Neural crest cell (in vitro differentiated cells): ENCODE results near the gene SLC25A44. TPM values are rescaled to one million over a fixed set of nuclear protein-coding genes. Genes with fewer than 3 reads are reported as not detected.
A peak's percentile ranks its signal among the peaks of the same experiment; 100 is the strongest.

ENCODE experiments used
- DNase-seq: peaks from one replicate; pipeline ENCODE4 v3.0.0; 2021; ENCODE audit warnings: low read depth, mixed read lengths, low spot score
- H3K27ac Mint-ChIP-seq: one replicate; pipeline ENCODE4 v1.8.0; 2021; ENCODE audit warnings: mild to moderate bottlenecking, mixed read lengths; ENCODE audit not compliant: unreplicated experiment
- H3K27me3 Mint-ChIP-seq: 2 replicates; pipeline ENCODE4 v1.8.0; 2021; ENCODE audit warnings: low read depth, mild to moderate bottlenecking, mixed read lengths
- H3K36me3 Mint-ChIP-seq: 2 replicates; pipeline ENCODE4 v1.8.0; 2021; ENCODE audit warnings: low read depth, mild to moderate bottlenecking, mixed read lengths
- H3K4me1 Mint-ChIP-seq: 2 replicates; pipeline ENCODE4 v1.8.0; 2021; ENCODE audit warnings: mixed read lengths
- H3K4me3 Mint-ChIP-seq: one replicate; pipeline ENCODE4 v1.8.0; 2021; ENCODE audit warnings: mild to moderate bottlenecking, mixed read lengths
- H3K9me3 Mint-ChIP-seq: 2 replicates; pipeline ENCODE4 v1.8.0; 2021; ENCODE audit warnings: mixed read lengths
- total RNA-seq: library from RNA; stranded (reverse); gene quantifications from 2 replicates; pipeline ENCODE4 v1.2.1, GENCODE V29; 2021
- TF ChIP-seq, protein P1 (sequence below): fragments of 200-600 bp; sonication (generic); conservative IDR thresholded peaks from 2 replicates; pipeline ENCODE4 v1.5.0; 2021; ENCODE audit warnings: antibody characterized with exemption, mild to moderate bottlenecking

SLC25A44 gene
- total RNA-seq, 1 donor from 2014 or later, result 22.7 TPM

DNA sequence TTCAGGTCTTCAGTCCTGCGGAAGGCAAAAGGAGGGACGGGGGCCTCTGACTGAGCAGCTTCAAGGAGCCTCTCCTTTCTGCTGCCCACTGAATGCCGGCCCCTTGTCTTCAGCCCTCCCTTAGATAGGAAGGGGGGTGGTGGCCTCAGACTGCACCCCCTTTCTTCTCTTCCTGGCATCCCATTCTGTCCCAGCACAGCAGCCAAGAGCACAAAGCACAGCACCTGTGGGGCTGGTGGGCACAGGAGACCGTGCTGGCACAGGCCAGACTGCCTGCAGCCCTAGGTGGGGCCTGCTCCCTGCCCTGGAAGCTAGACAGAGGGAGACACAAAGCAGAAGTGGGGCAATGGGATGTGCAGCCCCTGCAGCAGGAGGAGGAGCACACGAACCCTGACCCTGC, 55.7 kb downstream of the SLC25A44 start:
- no peak for DNase-seq
- Mint-ChIP-seq H3K27ac (no peak overlapping the region), H3K4me3 (peak overlapping the region; percentile 72), H3K27me3 (peaks cover 16% of the 10 kb centered on the region), H3K4me1 (peaks cover 28% of the 10 kb centered on the region), H3K9me3 (no peaks in the 10 kb centered on the region), H3K36me3 (peaks cover 13% of the 10 kb centered on the region)
- TF ChIP-seq, protein P1, sequence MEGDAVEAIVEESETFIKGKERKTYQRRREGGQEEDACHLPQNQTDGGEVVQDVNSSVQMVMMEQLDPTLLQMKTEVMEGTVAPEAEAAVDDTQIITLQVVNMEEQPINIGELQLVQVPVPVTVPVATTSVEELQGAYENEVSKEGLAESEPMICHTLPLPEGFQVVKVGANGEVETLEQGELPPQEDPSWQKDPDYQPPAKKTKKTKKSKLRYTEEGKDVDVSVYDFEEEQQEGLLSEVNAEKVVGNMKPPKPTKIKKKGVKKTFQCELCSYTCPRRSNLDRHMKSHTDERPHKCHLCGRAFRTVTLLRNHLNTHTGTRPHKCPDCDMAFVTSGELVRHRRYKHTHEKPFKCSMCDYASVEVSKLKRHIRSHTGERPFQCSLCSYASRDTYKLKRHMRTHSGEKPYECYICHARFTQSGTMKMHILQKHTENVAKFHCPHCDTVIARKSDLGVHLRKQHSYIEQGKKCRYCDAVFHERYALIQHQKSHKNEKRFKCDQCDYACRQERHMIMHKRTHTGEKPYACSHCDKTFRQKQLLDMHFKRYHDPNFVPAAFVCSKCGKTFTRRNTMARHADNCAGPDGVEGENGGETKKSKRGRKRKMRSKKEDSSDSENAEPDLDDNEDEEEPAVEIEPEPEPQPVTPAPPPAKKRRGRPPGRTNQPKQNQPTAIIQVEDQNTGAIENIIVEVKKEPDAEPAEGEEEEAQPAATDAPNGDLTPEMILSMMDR, result no peak

DNA sequence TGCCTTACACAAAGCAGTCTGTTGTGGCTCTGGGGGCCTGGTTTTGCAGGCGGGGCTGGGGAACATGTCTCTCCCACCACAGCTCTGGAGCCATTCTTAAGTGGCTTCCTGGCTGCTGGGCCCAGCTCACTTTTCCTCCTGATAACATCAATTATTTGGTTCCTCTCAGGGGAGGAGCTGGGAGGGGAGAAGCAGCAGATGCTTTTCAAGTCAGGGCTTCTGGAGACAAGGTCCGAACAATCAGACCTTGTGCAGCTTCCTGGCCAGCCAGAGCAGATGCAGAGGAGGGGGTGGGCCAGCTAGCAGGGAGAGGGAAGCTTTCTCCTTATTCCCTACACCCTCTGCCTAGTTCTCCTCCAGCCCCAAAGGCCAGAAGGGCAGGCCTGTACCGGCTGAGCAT, 57.6 kb downstream of the SLC25A44 start:
- H3K36me3 Mint-ChIP-seq, result peaks cover 14% of the 10 kb centered on the region
- H3K27ac Mint-ChIP-seq, result peak overlapping the region; percentile 81
- TF ChIP-seq, protein P1, result no peak

DNA sequence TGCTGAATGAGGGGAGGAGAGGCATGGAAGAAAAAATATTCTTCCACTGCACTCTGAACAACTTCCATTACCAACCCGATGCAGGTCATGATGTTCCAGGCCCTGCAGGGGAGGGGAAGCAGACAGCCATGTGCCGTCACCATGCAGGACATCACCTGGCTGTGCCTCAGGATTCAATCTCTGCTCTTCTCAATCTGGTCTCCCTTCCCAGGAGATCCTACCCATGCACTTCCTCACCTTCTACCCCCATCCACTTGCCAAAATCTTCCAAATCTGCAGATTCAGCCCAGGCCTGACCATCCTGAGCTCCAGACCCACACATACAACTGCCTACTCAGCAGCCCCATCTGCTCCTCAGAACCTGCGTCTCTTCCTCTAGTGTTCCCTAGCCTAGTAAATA, 59.7 kb downstream of the SLC25A44 start:
- TF ChIP-seq, protein P1, result no peak
- H3K36me3 Mint-ChIP-seq, result peaks cover 15% of the 10 kb centered on the region
- no peaks in the 10 kb centered on the region for H3K27me3 Mint-ChIP-seq
- H3K4me3 Mint-ChIP-seq, result no peak overlapping the region
- H3K27ac Mint-ChIP-seq, result no peak overlapping the region
- no peaks in the 10 kb centered on the region for H3K9me3 Mint-ChIP-seq
- H3K4me1 Mint-ChIP-seq, result peaks cover 14% of the 10 kb centered on the region
- DNase-seq, result no peak

More for the DNA sequence above, 57.6 kb downstream of the SLC25A44 start:
- H3K27me3 Mint-ChIP-seq, result peaks cover 6% of the 10 kb centered on the region
- peaks cover 23% of the 10 kb centered on the region for H3K4me1 Mint-ChIP-seq
- no peaks in the 10 kb centered on the region for H3K9me3 Mint-ChIP-seq
- peak overlapping the region; percentile 23 for H3K4me3 Mint-ChIP-seq
- DNase-seq, result no peak

DNA sequence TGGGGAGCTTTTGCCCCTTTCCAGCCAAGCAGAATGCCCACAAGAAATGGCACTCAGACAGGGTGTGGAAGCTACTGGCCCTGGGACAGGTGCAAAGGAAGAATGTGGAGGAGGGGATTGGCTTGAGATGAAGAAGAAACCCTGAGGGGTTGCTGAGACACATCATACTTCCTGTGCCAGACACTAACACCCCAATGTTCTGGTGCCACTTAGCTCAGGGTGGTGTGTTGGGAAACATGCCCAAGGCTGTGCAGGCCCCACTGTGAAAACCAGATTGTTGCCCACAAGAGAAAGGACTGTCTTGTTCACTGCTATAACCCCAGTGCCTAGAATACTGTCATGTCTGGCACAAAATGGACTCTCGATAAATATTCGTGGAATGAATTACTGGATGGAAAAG, 63.8 kb downstream of the SLC25A44 start:
- H3K27me3 Mint-ChIP-seq, result no peaks in the 10 kb centered on the region
- H3K4me1 Mint-ChIP-seq, result peaks cover 11% of the 10 kb centered on the region
- peaks cover 25% of the 10 kb centered on the region for H3K36me3 Mint-ChIP-seq
- DNase-seq, result no peak
- no peaks in the 10 kb centered on the region for H3K9me3 Mint-ChIP-seq
- H3K4me3 Mint-ChIP-seq, result no peak overlapping the region
- no peak overlapping the region for H3K27ac Mint-ChIP-seq
- TF ChIP-seq, protein P1, result no peak

DNA sequence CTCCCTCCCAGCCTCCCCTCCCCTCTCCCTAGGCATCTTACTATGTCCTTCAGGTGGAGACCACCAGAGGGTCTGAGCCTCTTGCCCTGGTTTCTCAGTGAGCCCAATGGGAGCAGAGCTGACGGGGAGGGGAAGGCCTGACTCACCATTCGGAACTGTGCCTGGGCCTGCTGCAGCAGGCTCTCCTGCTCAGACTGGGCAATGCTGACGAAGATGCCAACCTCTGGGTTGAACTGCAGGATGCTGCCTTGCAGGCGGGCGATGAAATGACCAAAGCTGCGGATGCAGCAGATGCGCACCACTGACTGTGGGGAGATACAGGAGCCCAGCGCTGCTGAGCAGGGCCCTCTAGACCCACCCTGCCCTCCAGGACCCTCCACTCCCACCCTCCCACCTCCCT, 65.0 kb downstream of the SLC25A44 start:
- Mint-ChIP-seq H3K27me3 (no peaks in the 10 kb centered on the region), H3K4me1 (peaks cover 11% of the 10 kb centered on the region), H3K4me3 (no peak overlapping the region), H3K9me3 (no peaks in the 10 kb centered on the region), H3K27ac (no peak overlapping the region), H3K36me3 (peaks cover 24% of the 10 kb centered on the region)
- TF ChIP-seq, protein P1, result no peak
- no peak for DNase-seq

DNA sequence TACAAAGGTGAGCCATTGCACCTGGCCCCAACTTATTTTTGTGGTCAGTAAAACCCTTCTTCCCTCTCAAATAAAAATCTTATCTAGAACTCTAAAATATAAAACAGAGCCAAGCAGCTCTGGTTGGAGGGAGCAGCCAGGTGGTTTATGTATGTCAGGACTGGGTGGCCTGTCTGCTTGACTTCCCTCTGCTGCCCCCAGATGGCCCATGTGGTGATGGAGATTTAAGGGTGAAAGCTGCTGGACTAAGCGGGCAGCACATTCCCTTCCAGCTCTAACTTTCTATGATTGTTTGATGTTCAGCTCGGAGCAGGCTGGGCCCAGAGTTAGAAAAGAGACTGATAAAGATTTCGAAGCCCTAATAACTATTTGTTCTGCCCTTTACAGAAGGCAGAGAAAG, 65.9 kb downstream of the SLC25A44 start:
- H3K36me3 Mint-ChIP-seq, result peaks cover 24% of the 10 kb centered on the region
- no peaks in the 10 kb centered on the region for H3K9me3 Mint-ChIP-seq
- no peak overlapping the region for H3K4me3 Mint-ChIP-seq
- no peak for DNase-seq
- peaks cover 11% of the 10 kb centered on the region for H3K4me1 Mint-ChIP-seq
- H3K27ac Mint-ChIP-seq, result no peak overlapping the region
- no peaks in the 10 kb centered on the region for H3K27me3 Mint-ChIP-seq
- TF ChIP-seq, protein P1, result no peak
